Aorta (tissue), 5 donors: ENCODE data around the gene FCER1G. TPM values are rescaled to one million over a fixed set of nuclear protein-coding genes. Genes with fewer than 3 reads are reported as not detected.
"Not testable (repeated sequence)": the region's sequence is repeated elsewhere in the genome, so short reads cannot be mapped to it uniquely, and the experiment has no call there.

ENCODE experiments used
- ATAC-seq: fragments of 200-7000 bp; cut with Tn5 transposase; one replicate; pipeline ENCODE4 v1.9.1; 2022; ENCODE audit warnings: moderate library complexity; ENCODE audit not compliant: low FRiP score
- DNase-seq, 2 donors: peaks; one replicate each; pipeline ENCODE4 v3.0.0-alpha.2; 2020
- H3K27ac ChIP-seq, 2 donors: one replicate each; pipeline ENCODE4 v1.5.1; 2013; ENCODE audit warnings: low read length in 2 of 2, mild to moderate bottlenecking in 2 of 2, moderate library complexity in 2 of 2, control low read depth in 1 of 2, inconsistent platforms in 1 of 2, low read depth in 1 of 2
- H3K27me3 ChIP-seq, 2 donors: one replicate each; pipeline ENCODE4 v1.6.1; 2013; ENCODE audit warnings: control low read depth in 1 of 2, low read length in 1 of 2, mild to moderate bottlenecking in 1 of 2, moderate library complexity in 1 of 2; ENCODE audit not compliant: insufficient read depth in 2 of 2, control insufficient read depth in 1 of 2
- H3K36me3 ChIP-seq, 2 donors: one replicate each; pipeline ENCODE4 v1.6.1; 2013; ENCODE audit warnings: control low read depth in 1 of 2, low read length in 1 of 2, mild to moderate bottlenecking in 1 of 2; ENCODE audit not compliant: insufficient read depth in 2 of 2, control insufficient read depth in 1 of 2
- H3K4me1 ChIP-seq, 2 donors: one replicate each; pipeline ENCODE4 v1.6.1; 2013; ENCODE audit warnings: low read length in 2 of 2, control low read depth in 1 of 2, mild to moderate bottlenecking in 1 of 2, moderate library complexity in 1 of 2; ENCODE audit not compliant: insufficient read depth in 2 of 2, control insufficient read depth in 1 of 2
- H3K4me3 ChIP-seq, 2 donors: one replicate each; pipeline ENCODE4 v1.5.1; 2013; ENCODE audit warnings: low read length in 2 of 2, control low read depth in 1 of 2, mild to moderate bottlenecking in 1 of 2
- H3K9me3 ChIP-seq: one replicate; pipeline ENCODE4 v1.6.1; 2013; ENCODE audit warnings: mild to moderate bottlenecking, low read length; ENCODE audit not compliant: control insufficient read depth
- WGBS, 2 donors: extraction: QIAGEN DNeasy Blood & Tissue Kit; methylation state at CpG; one replicate each; pipeline ENCODE4 v1.1.7; 2013; 5-methylcytosine and 5-hydroxymethylcytosine counted together
- intact Hi-C, 2 donors: fragments of 100-400 bp; cut with DNase I; formaldehyde crosslinking; loops; one replicate each; pipeline versions ENCODE4 v1.14.2 to v1.15.0; 2022
- polyA plus RNA-seq, 2 donors: library from polyadenylated mRNA; stranded (reverse); fragments of 200-250 nt; gene quantifications; one replicate each; pipeline ENCODE4 v1.2.3, GENCODE V29; 2013
- total RNA-seq, 2 donors: library from RNA; stranded (reverse); fragmentation: NEBNext Ultra II Directional; extraction: Animal tissue kit (Norgen Biotek cat#: 25700); gene quantifications; one replicate each; pipeline ENCODE4 v1.2.1, GENCODE V29; 2021
- donor health status: healthy with polysubstance abuse.
- donor health status: Bipolar disorder and iron deficiency.
- donor health status: DM: no; HTN: no; CAD: no.
- donor health status: DM: no; HTN: no; CAD: no.
- donor health status: DM: yes; HTN: yes; CAD: no.

Gene FCER1G
- total and polyA plus RNA-seq, 4 donors, result 35.7 to 154 (median 69.1) TPM

DNA sequence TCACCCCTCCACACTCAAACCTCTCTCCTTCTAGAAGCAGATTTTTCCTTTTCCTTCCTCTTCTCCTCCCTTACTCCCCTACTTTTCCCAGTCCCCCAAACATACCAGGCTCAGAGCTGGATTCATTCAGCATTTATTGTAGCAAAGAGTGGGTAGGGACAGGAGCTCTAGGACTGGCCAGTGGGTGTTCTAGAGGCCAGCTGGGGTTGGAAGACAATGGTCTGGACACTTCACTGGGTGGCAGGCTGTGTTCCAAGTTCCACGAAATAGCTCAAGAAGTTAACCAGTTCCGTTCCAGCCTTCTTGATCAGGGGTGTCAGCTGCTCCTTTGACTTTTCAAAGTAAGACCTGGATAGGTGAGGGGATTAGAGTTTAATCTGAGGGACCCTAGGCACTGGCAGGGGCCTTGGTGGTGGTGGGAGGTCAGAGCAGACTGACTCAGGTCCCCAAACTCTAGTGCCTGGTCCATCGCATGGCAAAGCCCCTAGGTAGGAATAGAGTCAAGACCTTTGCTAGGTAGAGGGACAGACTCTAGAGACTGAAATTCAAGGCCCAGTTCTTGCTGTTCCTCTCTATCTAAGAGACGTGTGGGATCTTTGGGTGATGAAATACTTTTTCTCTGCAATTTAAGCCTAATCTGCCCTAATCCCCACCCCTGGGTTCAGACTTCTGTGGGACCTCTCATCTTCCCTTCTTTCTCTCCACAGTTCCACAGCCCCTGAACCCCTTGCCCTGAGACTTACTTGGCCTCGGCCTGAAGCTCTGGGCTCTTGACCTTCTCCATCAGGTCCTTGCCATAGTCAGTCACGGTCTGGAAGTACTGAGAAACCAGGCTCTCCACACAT is 7.3 kb downstream of the FCER1G start:
- 69 to 72% methylated on average over 6 of the region's 6 CpGs for WGBS, 2 donors
- Histone ChIP-seq H3K4me1 (no peaks in the 10 kb centered on the region), H3K27ac (no peak overlapping the region), H3K4me3 (no peak overlapping the region), H3K36me3 (no peaks in the 10 kb centered on the region), H3K9me3 (no peaks in the 10 kb centered on the region), H3K27me3 (no peaks in the 10 kb centered on the region)
- DNase-seq (peak in 1 of 2 donors; percentile 54), ATAC-seq (no peak)
- intact Hi-C loops, result no loop called here

DNA sequence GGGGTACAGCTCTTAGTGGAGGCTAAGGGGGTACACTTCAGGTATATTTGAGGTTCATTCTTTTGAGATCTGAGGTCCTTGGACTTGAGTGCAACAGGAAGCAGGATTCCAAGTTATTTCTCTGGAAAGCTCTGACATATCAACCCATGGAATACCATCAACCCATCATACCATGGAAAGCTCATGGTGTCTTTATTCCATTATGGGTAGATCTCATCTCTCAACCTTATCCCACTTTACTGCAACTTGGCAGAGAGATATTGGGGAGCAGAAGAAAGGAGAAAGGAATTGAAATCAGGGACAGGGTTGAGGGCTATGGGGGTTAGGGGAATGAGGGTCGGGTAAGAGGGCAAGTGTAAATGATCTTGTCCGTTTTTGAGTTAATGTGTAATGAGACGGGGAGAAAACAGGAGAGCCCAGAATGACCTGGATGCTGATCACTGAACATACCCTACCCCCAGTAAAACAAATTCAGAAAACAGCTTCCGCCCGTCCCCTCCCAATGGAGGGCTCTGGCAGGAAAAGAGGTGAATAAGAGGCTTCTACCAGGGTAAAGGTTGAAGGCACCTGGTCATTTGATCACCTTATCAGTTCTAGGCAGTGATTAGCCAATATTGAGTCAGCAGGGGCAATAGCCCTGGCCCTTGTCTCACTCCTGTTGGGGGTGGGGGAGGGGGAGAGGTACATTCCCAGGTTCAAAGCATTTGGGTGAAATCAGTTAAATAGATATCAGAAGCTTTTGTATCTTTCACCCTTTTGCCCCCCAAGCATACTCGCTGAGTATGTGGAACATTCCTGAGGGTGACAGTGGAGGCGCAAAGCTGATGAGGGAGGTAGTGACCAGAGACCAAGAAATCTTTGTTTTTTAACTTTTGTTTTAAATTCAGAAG is 9.0 kb downstream of the FCER1G start:
- ATAC-seq (no peak), DNase-seq (peak in 1 of 2 donors; percentile 6)
- H3K4me1 ChIP-seq, result no peaks in the 10 kb centered on the region
- H3K4me3 ChIP-seq, result no peak overlapping the region
- H3K27ac ChIP-seq, result no peak overlapping the region
- no peaks in the 10 kb centered on the region for H3K36me3 ChIP-seq
- 89 to 92% methylated on average over 7 of the region's 7 CpGs for WGBS, 2 donors
- H3K27me3 ChIP-seq, result no peaks in the 10 kb centered on the region
- H3K9me3 ChIP-seq, result no peaks in the 10 kb centered on the region
- intact Hi-C loops, result no loop called here

DNA sequence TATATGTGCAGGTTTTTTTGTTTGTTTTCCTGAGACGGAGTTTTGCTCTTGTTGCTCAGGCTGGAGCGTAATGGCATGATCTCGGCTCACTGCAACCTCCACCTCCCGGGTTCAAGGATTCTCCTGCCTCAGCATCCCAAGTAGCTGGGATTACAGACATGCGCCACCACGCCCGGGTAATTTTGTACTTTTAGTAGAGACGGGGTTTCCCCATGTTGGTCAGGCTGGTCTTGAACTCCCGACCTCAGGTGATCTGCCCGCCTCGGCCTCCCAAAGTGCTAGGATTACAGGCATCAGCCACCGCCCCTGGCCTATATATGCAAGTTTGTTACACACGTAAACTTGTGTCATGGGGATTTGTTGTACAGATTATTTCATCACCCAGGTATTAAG is 9.6 kb downstream of the FCER1G start:
- not testable (repeated sequence) for H3K27ac ChIP-seq, H3K27me3 ChIP-seq, ATAC-seq, H3K36me3 ChIP-seq, H3K4me3 ChIP-seq, H3K4me1 ChIP-seq, H3K9me3 ChIP-seq
- 84 to 93% methylated on average over 11 to 13 of the region's 13 CpGs for WGBS, 2 donors
- peak in 1 of 2 donors; percentile 12 for DNase-seq
- intact Hi-C loops, result loop anchor here (5.0 kb wide), 2 partner anchors 88 to 143 kb away; partner anchors contain the start of genes CFAP126 (in 2 of the 2) and SDHC (in 1 of the 2)

DNA sequence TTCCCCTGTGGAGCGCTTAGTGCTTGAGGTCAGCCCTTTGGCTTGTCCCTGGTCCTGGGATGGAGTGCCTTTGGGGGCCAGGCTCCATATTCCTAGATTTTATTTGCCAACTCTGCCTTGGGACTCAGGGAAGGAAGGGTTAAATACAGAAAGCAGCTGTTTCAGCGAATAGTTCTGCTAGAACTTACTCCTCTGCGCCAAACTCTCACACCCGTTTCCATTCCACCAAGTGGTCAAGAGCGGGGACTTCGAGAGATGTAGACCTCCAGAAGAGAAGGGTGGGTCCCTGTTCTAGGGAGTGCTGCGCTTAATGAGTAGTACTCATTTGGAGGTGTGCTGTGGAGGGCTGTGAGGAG is 10.1 kb downstream of the FCER1G start:
- peak in 1 of 2 donors; percentile 15 for DNase-seq
- intact Hi-C loops, result loop anchor here (5.0 kb wide), 2 partner anchors 87 to 142 kb away; partner anchors contain the start of genes CFAP126 (in 2 of the 2) and SDHC (in 1 of the 2)
- H3K36me3 ChIP-seq, result peaks cover 0 to 2% of the 10 kb centered on the region in 2 donors
- no peak overlapping the region for H3K4me3 ChIP-seq
- H3K9me3 ChIP-seq, result no peaks in the 10 kb centered on the region
- ATAC-seq, result no peak
- WGBS, 2 donors, result 73 to 75% methylated on average over 7 of the region's 7 CpGs
- no peaks in the 10 kb centered on the region for H3K4me1 ChIP-seq
- H3K27ac ChIP-seq, result no peak overlapping the region
- H3K27me3 ChIP-seq, result no peaks in the 10 kb centered on the region

DNA sequence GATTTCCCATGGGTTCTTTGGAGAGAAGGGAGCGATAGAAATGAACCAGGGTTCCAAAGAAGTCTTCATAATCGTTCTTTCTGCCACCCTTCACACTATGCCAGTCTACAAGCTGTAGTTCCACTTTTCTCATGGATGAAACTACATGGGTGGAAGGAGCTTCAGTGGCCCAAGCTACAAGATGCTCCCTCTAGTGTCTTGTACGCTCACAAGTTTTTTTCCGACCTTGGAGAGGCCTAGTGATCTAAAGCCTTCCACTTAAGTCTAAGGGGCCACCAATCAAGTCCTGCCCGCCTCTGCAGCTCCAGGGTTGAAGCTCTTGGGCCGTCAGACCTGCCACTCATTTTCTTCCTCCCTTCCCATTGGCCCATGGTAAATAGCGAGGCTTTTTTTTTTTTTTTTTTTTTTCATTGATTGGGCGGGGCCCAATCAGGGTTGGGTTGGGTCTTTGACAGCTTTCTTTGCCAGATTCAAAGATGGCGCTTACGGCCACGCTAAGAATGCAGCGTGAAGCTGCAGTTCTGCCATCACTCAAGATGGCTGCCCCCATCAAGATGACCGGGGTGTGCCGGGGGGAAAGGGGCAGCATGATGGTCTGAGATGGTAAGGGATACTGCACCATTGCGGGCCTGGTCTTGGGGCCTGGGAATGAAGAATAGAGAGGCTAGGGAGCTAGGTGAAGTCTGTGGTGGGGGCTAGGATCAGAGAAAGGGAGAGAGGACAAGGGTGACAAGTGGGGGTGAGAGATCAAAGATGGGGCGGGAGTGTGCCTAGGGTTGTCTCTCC is 10.6 kb downstream of the FCER1G start, which contains the start of gene TOMM40L:
Gene TOMM40L (plus strand): TSS at position 527 of the 786 bp plus-strand sequence. CDS start 430 bp downstream, outside the sequence.
- intact Hi-C loops, result loop anchor here (2.0 to 5.0 kb wide), 4 partner anchors 87 to 157 kb away; partner anchors contain the start of genes CFAP126 (in 2 of the 2) and SDHC (in 2 of the 2)
- no peaks in the 10 kb centered on the region for H3K9me3 ChIP-seq
- H3K27me3 ChIP-seq, result no peaks in the 10 kb centered on the region
- ATAC-seq (peak; percentile 95), DNase-seq (peak; percentile 91 to 95)
- H3K4me1 ChIP-seq, result no peaks in the 10 kb centered on the region
- H3K4me3 ChIP-seq, result peak within 1 kb of the TSS; percentile 47 to 85
- H3K36me3 ChIP-seq, result peaks cover 0 to 2% of the 10 kb centered on the region in 2 donors
- no peak within 1 kb of the TSS for H3K27ac ChIP-seq
- 13% methylated on average over 16 of the region's 16 CpGs for WGBS, 2 donors

DNA sequence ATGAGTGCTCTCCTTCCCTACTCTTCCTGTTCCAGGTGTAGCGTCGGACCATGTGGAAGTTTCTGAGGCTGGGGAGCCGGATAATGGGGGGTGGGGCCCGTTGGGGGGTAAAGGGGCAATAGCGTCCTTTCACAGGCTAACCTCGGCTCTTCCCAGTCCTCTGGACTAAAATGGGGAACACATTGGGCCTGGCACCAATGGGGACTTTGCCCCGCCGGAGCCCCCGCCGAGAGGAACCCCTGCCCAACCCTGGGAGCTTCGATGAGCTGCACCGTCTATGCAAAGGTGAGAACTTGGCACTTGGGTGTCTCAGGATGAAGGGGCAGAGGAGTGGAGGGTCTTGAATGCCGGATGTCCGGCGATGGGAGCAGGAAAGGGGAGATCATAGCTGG is 11.2 kb downstream of the FCER1G start:
- 13 to 23% methylated on average over 15 of the region's 15 CpGs for WGBS, 2 donors
- no peak for DNase-seq

DNA sequence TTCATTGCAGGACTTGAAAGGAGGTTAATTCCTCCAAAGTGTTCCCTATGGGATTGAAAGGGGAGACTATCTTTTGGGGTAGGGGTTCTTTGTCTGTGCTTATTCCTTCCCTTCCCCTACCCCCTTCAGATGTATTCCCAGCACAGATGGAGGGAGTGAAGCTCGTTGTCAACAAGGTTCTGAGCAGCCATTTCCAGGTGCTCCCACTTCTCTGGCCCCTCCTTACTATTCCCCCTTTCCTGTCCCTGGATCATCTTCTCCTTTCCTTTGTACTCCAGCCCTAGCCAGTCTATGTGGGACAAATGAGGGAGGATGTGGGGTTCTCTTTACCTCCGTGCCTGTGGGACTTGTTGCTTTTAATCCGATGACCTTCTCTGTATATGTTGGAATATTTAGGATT is 11.7 kb downstream of the FCER1G start:
- WGBS, 2 donors, result 57 to 63% methylated on average over 3 of the region's 3 CpGs

More for the DNA sequence above, 11.2 kb downstream of the FCER1G start:
- no peak overlapping the region for H3K27ac ChIP-seq
- peaks cover 0 to 2% of the 10 kb centered on the region in 2 donors for H3K36me3 ChIP-seq
- peak overlapping the region; percentile 47 to 85 for H3K4me3 ChIP-seq
- intact Hi-C loops, result loop anchor here (2.0 to 5.0 kb wide), 4 partner anchors 86 to 156 kb away; partner anchors contain the start of genes CFAP126 (in 2 of the 2) and SDHC (in 2 of the 2)
- no peaks in the 10 kb centered on the region for H3K27me3 ChIP-seq
- ATAC-seq, result no peak
- H3K4me1 ChIP-seq, result no peaks in the 10 kb centered on the region
- no peaks in the 10 kb centered on the region for H3K9me3 ChIP-seq

More for the DNA sequence above, 11.7 kb downstream of the FCER1G start:
- H3K27me3 ChIP-seq, result no peaks in the 10 kb centered on the region
- DNase-seq, result peak in 1 of 2 donors; percentile 19
- intact Hi-C loops, result loop anchor here (2.0 to 5.0 kb wide), 4 partner anchors 86 to 156 kb away; partner anchors contain the start of genes CFAP126 (in 2 of the 2) and SDHC (in 2 of the 2)
- peak overlapping the region in 1 of 2 donors; percentile 47 for H3K4me3 ChIP-seq
- ATAC-seq, result no peak
- no peaks in the 10 kb centered on the region for H3K4me1 ChIP-seq
- H3K36me3 ChIP-seq, result peaks cover 0 to 2% of the 10 kb centered on the region in 2 donors
- H3K9me3 ChIP-seq, result no peaks in the 10 kb centered on the region
- H3K27ac ChIP-seq, result no peak overlapping the region
